Liver (tissue), 9 donors: ENCODE data around the gene STK24. TPM values are rescaled to one million over a fixed set of nuclear protein-coding genes. Genes with fewer than 3 reads are reported as not detected.

Experiments
- DNase-seq: peaks from one replicate; pipeline ENCODE4 v3.0.0-alpha.2; 2017; ENCODE audit warnings: low spot score
- H3K27ac ChIP-seq, 2 donors: one replicate each; pipeline ENCODE4 v1.7.0; 2013; ENCODE audit warnings: inconsistent platforms in 2 of 2, low read length in 2 of 2, control low read depth in 1 of 2, low read depth in 1 of 2, mild to moderate bottlenecking in 1 of 2
- H3K27me3 ChIP-seq, 4 donors: one replicate each; pipeline versions ENCODE4 v1.6.1 to v1.7.0; 2013; ENCODE audit warnings: low read length in 3 of 4, inconsistent platforms in 1 of 4, mild to moderate bottlenecking in 1 of 4, moderate library complexity in 1 of 4; ENCODE audit not compliant: control insufficient read depth in 4 of 4, insufficient read depth in 4 of 4
- H3K36me3 ChIP-seq, 4 donors: one replicate each; pipeline versions ENCODE4 v1.6.1 to v1.7.0; 2013; ENCODE audit warnings: low read length in 3 of 4, mild to moderate bottlenecking in 3 of 4, low read depth in 1 of 4, moderate library complexity in 1 of 4; ENCODE audit not compliant: control insufficient read depth in 4 of 4, insufficient read depth in 3 of 4
- H3K4me1 ChIP-seq, 4 donors: one replicate each; pipeline versions ENCODE4 v1.6.1 to v1.7.0; 2013; ENCODE audit warnings: low read length in 3 of 4, mild to moderate bottlenecking in 3 of 4, moderate library complexity in 1 of 4; ENCODE audit not compliant: control insufficient read depth in 4 of 4, insufficient read depth in 4 of 4
- H3K4me3 ChIP-seq, 3 donors: one replicate each; pipeline versions ENCODE4 v1.6.1 to v1.7.0; 2013; ENCODE audit warnings: low read length in 3 of 3, control low read depth in 1 of 3, low read depth in 1 of 3, mild to moderate bottlenecking in 1 of 3
- H3K9ac ChIP-seq, 2 donors: one replicate each; pipeline ENCODE4 v1.7.0; 2013; ENCODE audit warnings: low read length in 2 of 2, mild to moderate bottlenecking in 2 of 2, moderate library complexity in 2 of 2, control low read depth in 1 of 2, low read depth in 1 of 2
- H3K9me3 ChIP-seq, 4 donors: one replicate each; pipeline versions ENCODE4 v1.6.1 to v1.7.0; 2013; ENCODE audit warnings: low read length in 3 of 4; ENCODE audit not compliant: control insufficient read depth in 4 of 4
- ATF3 ChIP-seq: IDR thresholded peaks from 2 replicates; pipeline ENCODE4 v1.6.1; 2016; ENCODE audit warnings: antibody characterized with exemption
- CTCF ChIP-seq: fragments of 150-350 bp; IDR thresholded peaks from 2 replicates; pipeline ENCODE4 v1.5.1; 2017; ENCODE audit warnings: improper control_type of control experiment, low read depth, low read length; ENCODE audit not compliant: missing input control
- EGR1 ChIP-seq, 2 donors: IDR thresholded peaks; 2 replicates each; pipeline ENCODE4 v1.6.1; 2016 to 2018; ENCODE audit warnings: antibody characterized with exemption in 2 of 2, low read depth in 2 of 2
- FOXA1 ChIP-seq: IDR thresholded peaks from 2 replicates; pipeline ENCODE4 v1.6.1; 2016; ENCODE audit warnings: antibody characterized with exemption
- FOXA2 ChIP-seq: IDR thresholded peaks from 2 replicates; pipeline ENCODE4 v1.6.1; 2016; ENCODE audit warnings: antibody characterized with exemption
- GABPA ChIP-seq, 2 donors: IDR thresholded peaks in 1 of 2; conservative IDR thresholded peaks in 1 of 2; 2 replicates each; pipeline ENCODE4 v1.6.1; 2016; ENCODE audit warnings: antibody characterized with exemption in 2 of 2, mild to moderate bottlenecking in 1 of 2, moderate library complexity in 1 of 2
- HNF4A ChIP-seq, 2 donors: conservative IDR thresholded peaks; 2 replicates each; pipeline ENCODE4 v1.6.1; 2016; ENCODE audit warnings: antibody characterized with exemption in 2 of 2, mild to moderate bottlenecking in 2 of 2
- HNF4G ChIP-seq: IDR thresholded peaks from 2 replicates; pipeline ENCODE4 v1.6.1; 2016; ENCODE audit warnings: antibody characterized with exemption
- JUND ChIP-seq, 2 donors: IDR thresholded peaks; 2 replicates each; pipeline ENCODE4 v1.6.1; 2016; ENCODE audit warnings: antibody characterized with exemption in 2 of 2
- MAX ChIP-seq: IDR thresholded peaks from 2 replicates; pipeline ENCODE4 v1.6.1; 2016; ENCODE audit warnings: antibody characterized with exemption
- NR2F2 ChIP-seq: IDR thresholded peaks from 2 replicates; pipeline ENCODE4 v1.6.1; 2016; ENCODE audit warnings: antibody characterized with exemption
- RAD21 ChIP-seq, 2 donors: IDR thresholded peaks; 2 replicates each; pipeline ENCODE4 v1.6.1; 2016; ENCODE audit warnings: antibody characterized with exemption in 2 of 2, mild to moderate bottlenecking in 2 of 2
- REST ChIP-seq: IDR thresholded peaks from 2 replicates; pipeline ENCODE4 v1.6.1; 2016; ENCODE audit warnings: antibody characterized with exemption, mild to moderate bottlenecking
- RXRA ChIP-seq, 2 donors: IDR thresholded peaks; 2 replicates each; pipeline ENCODE4 v1.6.1; 2017 to 2018; ENCODE audit warnings: antibody characterized with exemption in 2 of 2, mild to moderate bottlenecking in 1 of 2
- SP1 ChIP-seq: IDR thresholded peaks from 2 replicates; pipeline ENCODE4 v1.6.1; 2018; ENCODE audit warnings: antibody characterized with exemption, mild to moderate bottlenecking
- TAF1 ChIP-seq: conservative IDR thresholded peaks from 2 replicates; pipeline ENCODE4 v1.6.1; 2016; ENCODE audit warnings: antibody characterized with exemption, mild to moderate bottlenecking
- YY1 ChIP-seq: IDR thresholded peaks from 2 replicates; pipeline ENCODE4 v1.6.1; 2016; ENCODE audit warnings: antibody characterized with exemption, mild to moderate bottlenecking
- ZBTB33 ChIP-seq: IDR thresholded peaks from 2 replicates; pipeline ENCODE4 v1.6.1; 2016; ENCODE audit warnings: antibody characterized with exemption
- WGBS: extraction: QIAGEN DNeasy Blood & Tissue Kit; methylation state at CpG from one replicate; pipeline ENCODE4 v1.1.7; 2013; 5-methylcytosine and 5-hydroxymethylcytosine counted together
- polyA plus RNA-seq, 2 donors: library from polyadenylated mRNA; stranded (reverse) in 1 of 2; unstranded in 1 of 2; fragments of 200-250 nt in 1 of 2; fragments of >200 nt in 1 of 2; fragmentation: Nextera tagmentation in 1 of 2; extraction: Ambion mirVana in 1 of 2; gene quantifications; one replicate each; pipeline versions ENCODE4 v1.2.1 to v1.2.3, GENCODE V29; 2013 to 2015
- total RNA-seq, 2 donors: library from RNA; depleted of rRNA; stranded (reverse); fragments of >200 nt; gene quantifications; one replicate each; pipeline ENCODE4 v1.2.3, GENCODE V29; 2014
- donor health status: healthy.
- donor health status: healthy.
- donor health status: healthy.
- donor health status: healthy.
- donor health status: healthy.

The STK24 gene
- total and polyA plus RNA-seq, 4 donors, result 6.4 to 43.3 (median 14.9) TPM

GRCh38 chr13:98398581-98398980, 178.3 kb downstream of the STK24 start:
- WGBS, result 86% methylated on average over 5 of the region's 5 CpGs
- Histone ChIP-seq H3K9ac (no peak overlapping the region), H3K4me3 (no peak overlapping the region), H3K4me1 (no peaks in the 10 kb centered on the region), H3K27me3 (no peaks in the 10 kb centered on the region), H3K27ac (no peak overlapping the region), H3K9me3 (no peaks in the 10 kb centered on the region), H3K36me3 (peaks cover 10 to 33% (median 24%) of the 10 kb centered on the region in 4 donors)
- DNase-seq, result no peak
- TF ChIP-seq REST (no peak), RAD21 (IDR thresholded peaks at IDR 0.05) (no peak), SP1 (no peak), GABPA (IDR thresholded peaks at IDR 0.05 in 1 of 2, conservative IDR thresholded peaks at IDR 0.05 in 1 of 2) (no peak), RXRA (IDR thresholded peaks at IDR 0.05) (no peak), NR2F2 (no peak), ZBTB33 (no peak), CTCF (no peak), HNF4A (conservative IDR thresholded peaks at IDR 0.05) (no peak)

GRCh38 chr13:98397861-98398260, 179.0 kb downstream of the STK24 start:
- no peak overlapping the region for H3K27ac ChIP-seq
- H3K27me3 ChIP-seq, result no peaks in the 10 kb centered on the region
- H3K9ac ChIP-seq, result no peak overlapping the region
- no peak for DNase-seq
- no peaks in the 10 kb centered on the region for H3K9me3 ChIP-seq
- H3K36me3 ChIP-seq, result peaks cover 9 to 34% (median 25%) of the 10 kb centered on the region in 4 donors
- no peak overlapping the region for H3K4me3 ChIP-seq
- H3K4me1 ChIP-seq, result no peaks in the 10 kb centered on the region
- WGBS, result 86% methylated on average over 7 of the region's 7 CpGs
- TF ChIP-seq CTCF, result no peak
- no peak for TF ChIP-seq RXRA (IDR thresholded peaks at IDR 0.05)
- TF ChIP-seq FOXA2, result no peak
- no peak for TF ChIP-seq RAD21 (IDR thresholded peaks at IDR 0.05)
- TF ChIP-seq YY1, result no peak
- no peak for TF ChIP-seq HNF4A (conservative IDR thresholded peaks at IDR 0.05)
- TF ChIP-seq ZBTB33, result no peak
- TF ChIP-seq NR2F2, result no peak
- TF ChIP-seq FOXA1, result no peak
- no peak for TF ChIP-seq JUND (IDR thresholded peaks at IDR 0.05)
- TF ChIP-seq TAF1, result no peak
- no peak for TF ChIP-seq MAX
- TF ChIP-seq ATF3, result no peak
- TF ChIP-seq GABPA (IDR thresholded peaks at IDR 0.05 in 1 of 2, conservative IDR thresholded peaks at IDR 0.05 in 1 of 2), result no peak
- TF ChIP-seq SP1, result no peak
- no peak for TF ChIP-seq EGR1 (IDR thresholded peaks at IDR 0.05; ENCODE audit: low read depth in 2 of 2)
- TF ChIP-seq HNF4G, result no peak
